GM06990 (cell line): Measurements from ENCODE around the gene GABBR2.
A peak's percentile ranks its signal among the peaks of the same experiment; 100 is the strongest.

ENCODE experiments used
- DNase-seq: peaks from one replicate; pipeline ENCODE4 v3.0.0-alpha.2; 2011; ENCODE audit not compliant: insufficient read length; ENCODE audit errors: extremely low read depth
- H3K27me3 ChIP-seq: replicated peaks from 2 replicates; pipeline ENCODE4 v1.6.0; 2011; ENCODE audit warnings: low read length; ENCODE audit not compliant: control insufficient read depth, insufficient read depth
- H3K36me3 ChIP-seq: 2 replicates; pipeline ENCODE4 v1.5.1; 2011; ENCODE audit warnings: low read length; ENCODE audit not compliant: control insufficient read depth, insufficient read depth
- H3K4me3 ChIP-seq: replicated peaks from 2 replicates; pipeline ENCODE4 v1.5.1; 2011; ENCODE audit warnings: low read depth, mild to moderate bottlenecking, control low read depth, low read length
- TF ChIP-seq, protein P1 (sequence below): IDR thresholded peaks from 2 replicates; pipeline ENCODE4 v1.5.1; 2011; ENCODE audit warnings: low read length, control low read depth, mild to moderate bottlenecking, inconsistent platforms; ENCODE audit not compliant: insufficient read depth, poor library complexity, severe bottlenecking

GABBR2 gene

GRCh38 chr9:98262056-98262455 is 446.7 kb downstream of the GABBR2 start:
- H3K27me3 ChIP-seq = no peaks in the 10 kb centered on the region
- DNase-seq = no peak
- no peaks in the 10 kb centered on the region for H3K36me3 ChIP-seq
- H3K4me3 ChIP-seq = no peak overlapping the region
- TF ChIP-seq, protein P1, sequence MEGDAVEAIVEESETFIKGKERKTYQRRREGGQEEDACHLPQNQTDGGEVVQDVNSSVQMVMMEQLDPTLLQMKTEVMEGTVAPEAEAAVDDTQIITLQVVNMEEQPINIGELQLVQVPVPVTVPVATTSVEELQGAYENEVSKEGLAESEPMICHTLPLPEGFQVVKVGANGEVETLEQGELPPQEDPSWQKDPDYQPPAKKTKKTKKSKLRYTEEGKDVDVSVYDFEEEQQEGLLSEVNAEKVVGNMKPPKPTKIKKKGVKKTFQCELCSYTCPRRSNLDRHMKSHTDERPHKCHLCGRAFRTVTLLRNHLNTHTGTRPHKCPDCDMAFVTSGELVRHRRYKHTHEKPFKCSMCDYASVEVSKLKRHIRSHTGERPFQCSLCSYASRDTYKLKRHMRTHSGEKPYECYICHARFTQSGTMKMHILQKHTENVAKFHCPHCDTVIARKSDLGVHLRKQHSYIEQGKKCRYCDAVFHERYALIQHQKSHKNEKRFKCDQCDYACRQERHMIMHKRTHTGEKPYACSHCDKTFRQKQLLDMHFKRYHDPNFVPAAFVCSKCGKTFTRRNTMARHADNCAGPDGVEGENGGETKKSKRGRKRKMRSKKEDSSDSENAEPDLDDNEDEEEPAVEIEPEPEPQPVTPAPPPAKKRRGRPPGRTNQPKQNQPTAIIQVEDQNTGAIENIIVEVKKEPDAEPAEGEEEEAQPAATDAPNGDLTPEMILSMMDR = no peak

DNA sequence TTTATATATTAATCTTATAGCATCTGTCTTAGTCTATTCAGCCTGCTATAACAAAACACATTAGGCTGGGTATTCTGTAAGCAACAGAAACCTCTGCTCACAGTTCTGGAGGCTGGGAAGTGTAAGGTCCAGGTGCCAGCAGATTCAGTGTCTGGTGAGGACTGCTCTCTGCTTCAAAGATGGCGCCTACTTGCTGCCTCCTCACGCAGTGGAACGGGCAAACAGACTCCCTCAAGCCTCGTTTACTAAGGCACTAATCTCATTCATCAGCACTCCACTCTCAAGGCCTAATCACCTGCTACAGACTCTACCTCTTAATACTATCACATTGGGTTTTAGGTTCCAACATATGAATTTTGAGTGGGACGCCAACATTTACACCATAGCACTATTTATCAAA is 448.1 kb downstream of the GABBR2 start:
- Histone ChIP-seq H3K4me3 (no peak overlapping the region), H3K36me3 (no peaks in the 10 kb centered on the region), H3K27me3 (no peaks in the 10 kb centered on the region)
- TF ChIP-seq, protein P1 = no peak
- DNase-seq = no peak

GRCh38 chr9:98259791-98260190 is 448.9 kb downstream of the GABBR2 start:
- TF ChIP-seq, protein P1 = no peak
- H3K27me3 ChIP-seq = no peaks in the 10 kb centered on the region
- no peak overlapping the region for H3K4me3 ChIP-seq
- no peak for DNase-seq
- no peaks in the 10 kb centered on the region for H3K36me3 ChIP-seq

GRCh38 chr9:98256756-98257155 is 452.0 kb downstream of the GABBR2 start:
- TF ChIP-seq, protein P1 = no peak
- H3K4me3 ChIP-seq = peak overlapping the region; percentile 74
- DNase-seq = no peak

GRCh38 chr9:98255578-98256296 is 453.0 kb downstream of the GABBR2 start, which contains the start of gene TBC1D2:
TSS of gene TBC1D2 (minus strand) at chr9:98255649. CDS start at chr9:98255541, 108 bp downstream.
- H3K4me3 ChIP-seq = peak within 1 kb of the TSS; percentile 74
- peak; percentile 96 for DNase-seq
- H3K36me3 ChIP-seq = no peaks in the 10 kb centered on the region
- no peaks in the 10 kb centered on the region for H3K27me3 ChIP-seq
- TF ChIP-seq, protein P1 = no peak

More at GRCh38 chr9:98256756-98257155, 452.0 kb downstream of the GABBR2 start:
- Histone ChIP-seq H3K36me3 (no peaks in the 10 kb centered on the region), H3K27me3 (no peaks in the 10 kb centered on the region)

GRCh38 chr9:98255061-98255577 is 453.6 kb downstream of the GABBR2 start:
- no peak for DNase-seq
- Histone ChIP-seq H3K36me3 (no peaks in the 10 kb centered on the region), H3K27me3 (no peaks in the 10 kb centered on the region), H3K4me3 (peak overlapping the region; percentile 74)
- TF ChIP-seq, protein P1 = peak; percentile 1
